DMS53 treated with DMSO at 0.1 percent for 48 hours (cell line): ENCODE data around the gene SNAPC2.

ENCODE experiments used
- DNase-seq: peaks from one replicate; lab custom pipeline; 2025; ENCODE audit not compliant: unreplicated experiment; lab: John Stamatoyannopoulos, UW

Gene SNAPC2

GRCh38 chr19:7965921-7966665, 46.0 kb downstream of the SNAPC2 start:
- DNase-seq, result no peak

- no peak for DNase-seq
Observed at GRCh38 chr19:7968008-7968795, 48.1 kb downstream of the SNAPC2 start.

- DNase-seq, result no peak
Observed at GRCh38 chr19:7968796-7969554, 48.8 kb downstream of the SNAPC2 start.

DNA sequence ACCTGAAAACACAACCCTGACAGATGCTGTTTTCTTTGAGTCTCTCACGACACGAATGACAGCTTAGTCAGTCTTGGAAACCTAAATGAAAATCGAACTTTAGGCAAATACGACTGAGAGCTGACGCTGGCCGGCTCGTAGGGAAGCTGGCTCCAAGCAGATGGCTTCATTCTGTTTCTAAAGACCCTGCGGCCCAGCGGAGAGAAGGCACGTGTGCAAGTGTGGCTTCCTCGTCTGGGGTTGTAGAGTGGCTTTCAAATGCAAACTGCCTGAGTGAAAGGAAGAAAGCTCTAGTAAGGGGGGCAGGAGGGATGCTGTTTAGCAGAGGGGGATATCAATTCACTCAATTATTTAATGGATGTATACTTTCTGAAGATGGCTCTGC, 49.4 kb downstream of the SNAPC2 start:
- DNase-seq, result no peak

DNA sequence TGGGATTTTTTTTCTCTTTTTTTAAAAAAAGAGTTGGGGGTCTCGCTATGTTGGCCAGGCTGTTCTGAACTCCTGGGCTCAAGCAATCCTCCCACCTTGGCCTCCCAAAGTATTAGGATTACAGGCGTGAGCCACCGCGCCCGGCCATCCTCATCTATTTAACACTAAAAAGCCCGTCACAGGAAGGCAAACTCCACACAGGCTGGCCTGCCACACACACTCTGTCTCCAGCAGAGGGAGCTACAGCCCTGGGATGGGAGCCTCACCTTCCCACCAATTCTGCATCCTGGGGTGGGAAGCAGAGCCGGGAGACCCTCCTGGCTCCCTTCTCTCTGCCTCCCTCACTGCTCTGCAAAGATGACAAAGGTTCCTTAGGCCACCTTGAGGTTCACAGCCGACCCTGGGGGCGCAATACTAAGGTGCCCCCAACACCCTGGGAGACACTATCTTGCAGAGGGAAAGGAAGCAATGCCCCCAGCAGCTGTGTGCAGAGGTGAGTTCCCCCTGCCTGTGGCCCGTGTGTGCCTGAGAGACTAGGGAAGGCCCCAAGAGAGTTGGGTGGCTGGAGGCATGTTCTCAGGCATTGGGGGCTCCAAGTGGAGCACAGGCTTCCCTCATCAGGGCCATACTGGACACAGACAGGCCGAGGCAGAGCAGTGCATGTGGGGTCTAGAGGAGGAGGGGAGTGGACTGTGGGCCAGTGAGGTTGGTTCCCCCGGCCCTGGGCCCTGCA, 50.7 kb downstream of the SNAPC2 start:
- DNase-seq, result no peak

GRCh38 chr19:7971553-7972520, 51.7 kb downstream of the SNAPC2 start:
- DNase-seq, result no peak
